Measurements from ENCODE around the gene S1PR4.
"Not testable (repeated sequence)": the region's sequence is repeated elsewhere in the genome, so short reads cannot be mapped to it uniquely, and the experiment has no call there.

- TF ChIP-seq POLR2A, TAF1, POLR2AphosphoS5, POU2F2 (IDR thresholded peaks at IDR 0.05; ENCODE audit: low read depth, low read length): not testable (repeated sequence)
These were observed 43.0 kb downstream of the S1PR4 start for GRCh38 chr19:3221576-3221975.

All from GM12891 (cell line).